RPMI8226 (cell line): ENCODE results near the gene CSAG1.
"Not testable (repeated sequence)": the region's sequence is repeated elsewhere in the genome, so short reads cannot be mapped to it uniquely, and the experiment has no call there.

Source experiments
- DNase-seq: peaks from one replicate; pipeline ENCODE4 v3.0.0-alpha.2; 2015

The CSAG1 gene

GRCh38 chrX:152697952-152698931 is 35.3 kb downstream of the CSAG1 start, which contains the start of gene MAGEA3:
Gene MAGEA3, plus strand, starts transcription at chrX:152698794. Its CDS starts 2,039 bp downstream, at chrX:152700833.
- not testable (repeated sequence) for DNase-seq

GRCh38 chrX:152681012-152681411 is 52.5 kb downstream of the CSAG1 start:
- not testable (repeated sequence) for DNase-seq
